HG03575 (cell line): ENCODE results near the gene SEMA3C.
"Not testable (repeated sequence)": the region's sequence is repeated elsewhere in the genome, so short reads cannot be mapped to it uniquely, and the experiment has no call there.

Experiments used
- ATAC-seq: cut with Tn5 transposase; IDR thresholded peaks from one replicate; pipeline ENCODE4 v1.9.1; 2021; ENCODE audit not compliant: unreplicated experiment, insufficient number of reproducible peaks, low FRiP score; ENCODE audit errors: extremely low read depth

SEMA3C gene

GRCh38 chr7:80932536-80932935 is 13.7 kb upstream of the SEMA3C start:
- ATAC-seq, result no peak

GRCh38 chr7:80929619-80930018 is 10.8 kb upstream of the SEMA3C start:
- no peak for ATAC-seq

DNA sequence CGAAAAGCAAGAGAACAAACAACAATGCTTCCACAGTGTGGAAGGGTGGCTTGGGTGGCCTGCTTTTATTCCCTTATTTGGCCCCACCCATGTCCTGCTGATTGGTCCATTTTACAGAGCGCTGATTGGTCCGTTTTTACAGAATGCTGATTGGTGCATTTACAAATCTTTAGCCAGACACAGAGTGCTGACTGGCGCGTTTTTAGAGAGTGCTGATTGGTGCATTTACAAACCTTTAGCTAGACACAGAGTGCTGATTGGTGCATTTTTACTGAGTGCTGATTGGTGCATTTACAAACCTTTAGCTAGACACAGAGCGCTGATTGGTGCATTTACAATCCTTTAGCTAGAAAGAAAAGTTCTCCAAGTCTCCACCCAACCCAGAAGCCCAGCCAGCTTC is 8.1 kb upstream of the SEMA3C start:
- not testable (repeated sequence) for ATAC-seq

GRCh38 chr7:80924090-80924489 is 5.2 kb upstream of the SEMA3C start:
- no peak for ATAC-seq

- ATAC-seq, result no peak
These were observed 4.4 kb upstream of the SEMA3C start for GRCh38 chr7:80923211-80923612.

GRCh38 chr7:80922253-80923049 is 3.6 kb upstream of the SEMA3C start:
- no peak for ATAC-seq

- ATAC-seq, result no peak
These were observed 2.3 kb upstream of the SEMA3C start for GRCh38 chr7:80921130-80921529.

GRCh38 chr7:80918399-80918798 is 452 bp downstream of the SEMA3C start:
- ATAC-seq, result no peak

DNA sequence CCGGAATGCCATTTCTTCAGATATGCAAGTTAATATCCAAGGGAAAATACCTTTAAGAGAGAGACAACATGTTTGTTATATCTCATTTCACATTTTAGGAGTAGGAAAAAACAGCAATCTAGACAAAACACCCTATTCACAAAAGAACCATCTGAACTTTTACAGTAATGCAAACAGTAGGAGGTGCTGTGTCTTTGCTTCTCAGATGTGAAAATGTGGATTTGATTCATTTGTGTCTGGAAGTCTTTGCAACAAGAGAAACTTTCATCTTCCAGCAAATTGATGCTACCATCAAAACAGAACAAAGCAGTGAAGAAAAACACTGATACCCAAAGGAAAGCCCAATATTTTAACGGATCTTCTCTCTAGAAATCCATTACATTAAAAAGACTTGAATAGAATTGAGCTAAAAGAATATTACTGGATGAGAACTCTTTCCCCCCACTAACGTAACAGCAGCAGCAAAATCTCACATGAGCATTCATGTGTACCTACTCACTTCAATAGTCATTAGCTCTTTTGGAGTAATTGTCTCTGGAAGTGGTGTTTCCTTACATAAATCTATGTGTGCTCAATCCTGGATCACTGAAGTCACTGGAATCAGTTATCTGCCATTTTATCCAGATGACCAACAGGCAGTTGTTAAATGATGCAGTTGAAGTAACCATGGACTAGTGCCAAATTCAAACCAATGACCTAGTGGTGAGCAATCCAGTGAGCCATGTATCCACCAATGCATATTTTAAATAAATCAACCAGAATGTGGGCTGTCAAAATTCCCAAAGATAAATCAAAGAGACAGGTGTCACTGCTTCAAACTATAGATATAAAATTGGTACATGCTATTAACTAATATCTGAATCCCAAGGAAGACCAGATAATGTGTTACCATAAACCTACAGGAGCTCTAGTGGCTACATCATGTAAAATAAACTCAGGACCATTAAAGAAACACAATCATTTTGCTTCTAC is 1.8 kb downstream of the SEMA3C start:
- no peak for ATAC-seq

GRCh38 chr7:80910228-80910627 is 8.6 kb downstream of the SEMA3C start:
- ATAC-seq, result no peak

- ATAC-seq, result no peak
These were observed 10.5 kb downstream of the SEMA3C start for GRCh38 chr7:80908360-80908797.

GRCh38 chr7:80907612-80908011 is 11.2 kb downstream of the SEMA3C start:
- no peak for ATAC-seq

GRCh38 chr7:80907141-80907601 is 11.7 kb downstream of the SEMA3C start:
- ATAC-seq, result no peak

- no peak for ATAC-seq
These were observed 13.5 kb downstream of the SEMA3C start for GRCh38 chr7:80905334-80905733.

GRCh38 chr7:80902716-80903308 is 16.0 kb downstream of the SEMA3C start:
- ATAC-seq, result no peak

DNA sequence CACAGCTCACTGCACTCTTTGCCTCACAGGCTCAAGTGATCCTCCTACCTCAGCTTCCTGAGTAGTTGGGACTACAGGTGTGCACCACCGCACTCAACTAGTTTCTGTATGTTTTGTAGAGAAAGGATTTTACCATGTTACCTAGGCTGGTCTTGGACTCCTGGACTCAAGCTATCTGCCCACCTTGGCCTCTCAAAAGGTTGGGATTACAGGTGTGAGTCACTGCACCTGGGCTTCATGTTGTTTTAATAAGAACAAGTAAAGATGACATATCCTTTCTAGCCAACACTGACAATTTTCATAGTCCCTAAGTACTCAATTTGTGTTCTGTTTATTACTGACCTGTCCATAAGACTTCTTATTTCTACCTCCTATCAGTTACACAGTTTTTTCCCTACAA is 16.8 kb downstream of the SEMA3C start:
- no peak for ATAC-seq

DNA sequence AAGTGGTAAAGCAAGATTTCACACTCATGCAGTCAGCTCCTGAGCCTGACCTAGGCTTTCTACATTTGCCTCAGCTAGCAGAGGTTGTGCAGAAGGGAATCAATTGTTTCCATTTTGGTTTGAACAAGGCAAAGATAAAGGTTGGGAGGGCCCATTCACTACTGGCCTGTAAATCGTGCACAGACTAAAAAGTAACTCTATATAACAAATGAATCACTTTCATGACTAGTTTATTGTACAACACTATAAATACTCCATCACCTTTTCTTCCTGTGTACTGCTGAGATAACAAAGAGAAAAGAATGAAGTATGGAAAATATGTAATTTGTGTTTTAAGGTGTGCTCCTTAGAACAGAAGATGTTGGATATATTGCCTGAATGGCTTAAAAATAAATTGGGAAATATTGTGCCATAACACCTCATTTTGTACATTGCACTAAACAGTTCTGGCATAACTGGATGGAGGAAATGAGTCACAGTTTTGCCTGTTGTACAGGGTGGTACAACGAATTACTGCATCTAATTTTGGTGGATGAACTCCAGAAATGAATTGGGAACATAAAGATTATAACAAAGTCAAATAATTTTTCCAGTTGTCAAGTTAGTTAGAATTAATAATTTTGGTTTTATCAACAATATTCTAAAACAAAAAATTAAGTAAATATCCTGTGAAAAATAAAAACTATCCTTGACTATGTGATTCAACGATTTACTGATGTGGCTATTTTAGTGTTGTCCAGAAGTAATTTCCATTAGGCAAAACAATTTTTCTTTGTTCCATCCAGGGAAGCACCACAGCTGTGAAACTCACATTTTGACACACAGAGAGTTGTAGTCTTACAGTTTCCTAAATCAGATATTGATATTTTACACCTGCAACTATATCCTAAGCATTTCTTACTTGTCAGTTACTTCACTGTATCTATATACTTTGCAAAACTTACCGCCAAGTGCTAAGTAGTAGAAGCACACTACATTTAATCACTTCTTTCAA is 18.0 kb downstream of the SEMA3C start:
- no peak for ATAC-seq

- ATAC-seq, result no peak
These were observed 21.8 kb downstream of the SEMA3C start for GRCh38 chr7:80896906-80897598.
